Hepatic stellate cell (primary cell): ENCODE results near the gene REV3L.
A peak's percentile ranks its signal among the peaks of the same experiment; 100 is the strongest.
"Not testable (repeated sequence)": the region's sequence is repeated elsewhere in the genome, so short reads cannot be mapped to it uniquely, and the experiment has no call there.

Experiments used
- DNase-seq: peaks from one replicate; pipeline ENCODE4 v3.0.0; 2011; ENCODE audit warnings: low spot score

REV3L gene

DNA sequence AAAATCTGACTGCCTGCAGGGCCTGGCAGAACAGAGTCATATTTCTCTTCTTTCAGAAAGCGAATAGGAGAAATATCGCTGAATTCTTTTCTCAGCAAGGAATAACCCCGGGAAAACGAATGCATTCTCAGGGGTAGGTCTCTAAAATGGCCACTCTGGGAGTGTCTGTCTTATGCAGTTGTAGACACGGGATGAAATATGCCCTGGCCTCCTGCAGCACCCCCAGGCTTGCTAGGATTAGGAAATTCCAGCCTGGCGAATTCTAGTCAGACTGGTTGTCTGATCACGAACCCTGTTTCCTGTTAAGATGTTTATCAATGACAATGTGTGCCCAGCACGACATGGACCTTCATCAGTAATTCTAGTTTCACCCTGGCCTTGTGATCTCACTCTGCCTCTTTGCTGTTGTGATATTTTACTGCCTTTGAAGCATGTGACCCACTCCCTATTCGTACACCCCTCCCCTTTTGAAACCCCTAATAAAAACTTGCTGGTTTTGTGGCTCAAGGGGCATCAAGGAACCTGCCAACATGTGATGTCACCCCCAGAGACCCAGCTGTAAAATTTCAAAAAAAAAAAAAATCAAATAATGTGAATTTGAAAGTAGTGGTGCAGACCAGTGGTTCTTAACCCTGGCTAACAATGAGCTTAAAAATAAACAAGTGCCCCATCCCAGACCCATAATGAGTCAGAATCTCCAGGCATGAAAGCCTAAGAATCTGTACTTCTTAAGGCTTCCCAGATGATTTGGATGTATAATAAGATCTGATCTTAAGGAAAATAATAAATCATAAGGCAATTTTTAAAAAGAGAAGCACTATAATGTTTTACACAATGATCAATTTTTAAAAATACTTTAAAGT is 181.8 kb downstream of the REV3L start:
- peak; percentile 7 for DNase-seq

DNA sequence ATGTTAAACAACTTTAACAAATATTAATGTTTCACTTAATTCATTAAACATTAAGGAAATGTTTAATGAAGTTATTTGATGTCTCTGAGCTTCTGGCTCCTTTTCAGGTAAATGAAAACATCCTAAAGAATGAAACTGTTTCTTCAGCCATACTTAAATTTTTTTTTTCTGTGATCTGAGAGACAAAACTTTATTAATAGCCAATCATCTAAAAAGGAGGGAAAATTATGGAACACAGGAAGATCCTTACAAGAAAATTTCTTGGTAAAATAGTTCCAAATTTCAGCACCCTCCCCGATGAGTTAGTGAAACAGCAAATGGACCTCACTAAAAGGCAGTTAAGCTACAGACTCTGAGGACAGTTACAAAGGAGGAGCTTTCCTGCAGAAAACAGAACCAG is 185.2 kb downstream of the REV3L start:
- DNase-seq = no peak

- DNase-seq = no peak
These were observed 188.5 kb downstream of the REV3L start for GRCh38 chr6:111294374-111294967.

DNA sequence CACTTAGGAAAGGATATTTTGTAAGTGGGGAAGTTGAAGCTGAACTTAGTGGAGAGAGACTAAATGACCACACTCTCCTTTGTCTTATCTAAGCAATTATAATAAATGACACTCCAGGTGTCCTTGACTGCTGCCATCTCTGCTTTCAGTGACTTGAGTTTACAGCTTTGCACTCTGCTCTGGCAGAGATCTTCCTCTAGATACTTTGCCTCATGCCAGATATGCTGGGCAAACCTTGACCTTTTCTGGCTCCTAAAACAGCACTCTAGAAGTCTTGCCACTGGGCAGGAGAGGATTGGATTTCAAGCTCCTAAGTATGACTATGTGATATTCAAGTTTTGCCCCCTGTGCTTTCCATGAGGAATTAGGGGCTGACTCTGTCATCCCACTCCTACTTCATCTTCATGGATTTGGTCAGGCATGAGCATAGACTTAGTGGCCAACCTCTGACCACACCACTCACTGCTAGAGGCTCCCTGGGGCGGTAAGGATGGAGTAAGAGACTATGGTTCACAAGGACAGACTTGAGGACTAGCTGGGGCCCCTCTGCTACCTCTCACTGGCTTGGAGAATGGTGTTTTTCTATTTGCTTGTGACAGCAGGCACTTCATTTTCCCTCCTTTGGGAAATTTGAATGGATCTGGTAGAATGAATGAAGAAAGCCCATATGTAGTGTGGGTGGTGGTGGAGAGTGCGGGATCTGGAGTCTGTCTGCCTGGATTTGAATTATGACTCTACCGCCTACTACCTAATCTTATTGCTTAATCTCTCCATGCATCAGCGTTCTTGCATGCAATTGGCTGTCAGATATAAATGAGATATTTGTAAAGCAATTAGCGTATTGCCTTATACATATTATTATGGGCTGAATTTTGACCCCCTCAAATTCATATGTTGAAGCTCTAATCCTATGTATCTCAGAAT is 191.4 kb downstream of the REV3L start:
- DNase-seq = no peak

DNA sequence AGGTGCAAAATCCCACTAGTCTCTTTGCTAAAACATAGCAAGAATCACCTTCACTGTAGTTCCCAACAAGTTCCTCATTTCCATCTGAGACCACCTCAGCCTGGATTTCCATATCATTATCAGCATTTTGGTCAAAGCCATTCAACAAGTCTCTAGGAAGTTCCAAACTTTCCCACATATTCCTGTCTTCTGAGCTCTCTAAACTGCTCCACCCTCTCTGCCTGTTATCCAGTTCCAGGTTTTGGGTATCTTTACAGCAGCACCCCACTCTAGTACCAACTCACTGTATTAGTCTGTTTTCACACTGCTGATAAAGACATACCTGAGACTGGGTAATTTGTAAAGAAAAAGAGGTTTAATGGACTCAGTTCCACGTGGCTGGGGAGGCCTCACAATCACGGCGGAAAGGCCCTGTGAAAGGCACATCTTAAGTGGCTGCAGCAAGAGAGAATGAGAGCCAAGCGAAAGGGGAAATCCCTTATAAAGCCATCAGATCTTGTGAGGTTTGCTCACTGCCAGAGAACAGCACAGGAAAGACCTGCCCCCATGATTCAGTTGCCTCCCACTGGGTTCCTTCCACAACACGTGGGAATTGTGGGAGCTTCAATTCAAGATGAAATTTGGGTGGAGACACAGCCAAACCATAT is 192.2 kb downstream of the REV3L start:
- not testable (repeated sequence) for DNase-seq

DNA sequence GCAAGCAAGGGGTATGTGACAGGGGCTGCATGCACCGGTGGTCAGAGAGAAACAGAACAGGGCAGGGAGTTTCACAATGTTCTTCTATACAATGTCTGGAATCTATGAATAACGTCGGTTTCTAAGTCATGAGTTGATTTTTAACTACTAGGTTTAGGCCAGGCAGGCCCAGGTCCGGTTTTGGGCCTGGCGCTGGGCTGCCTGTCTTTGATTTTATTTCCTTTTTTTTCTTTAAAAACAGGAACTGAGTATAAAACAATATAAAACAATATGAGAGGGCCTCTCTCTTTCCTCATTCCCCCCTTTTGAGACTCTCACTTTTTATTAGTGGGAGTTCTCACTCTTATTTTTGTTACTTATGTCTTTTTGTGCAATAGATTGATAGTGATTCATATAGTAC is 198.7 kb downstream of the REV3L start:
- DNase-seq = not testable (repeated sequence)

- DNase-seq = no peak
These were observed 199.3 kb downstream of the REV3L start for GRCh38 chr6:111283707-111284106.

DNA sequence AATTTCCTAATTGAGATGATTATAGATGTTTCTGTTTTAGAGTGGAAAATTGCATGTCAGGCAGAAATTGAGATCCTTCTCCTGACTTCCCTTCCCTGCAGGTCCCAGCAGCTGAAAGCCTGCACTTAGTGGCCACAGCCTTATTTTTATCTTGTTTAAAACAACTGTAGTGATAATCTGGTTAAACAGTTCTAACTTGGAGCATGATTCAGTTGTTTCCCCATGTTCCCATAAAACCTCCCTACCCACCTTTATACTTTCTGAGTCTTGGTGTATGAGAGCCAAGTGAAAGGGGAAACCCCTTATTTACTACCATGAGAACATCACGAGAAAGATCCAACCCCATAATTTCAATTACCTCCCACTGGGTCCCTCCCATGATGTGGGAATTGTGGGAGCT is 200.5 kb downstream of the REV3L start:
- no peak for DNase-seq

- no peak for DNase-seq
These were observed 202.5 kb downstream of the REV3L start for GRCh38 chr6:111280445-111280955.

DNA sequence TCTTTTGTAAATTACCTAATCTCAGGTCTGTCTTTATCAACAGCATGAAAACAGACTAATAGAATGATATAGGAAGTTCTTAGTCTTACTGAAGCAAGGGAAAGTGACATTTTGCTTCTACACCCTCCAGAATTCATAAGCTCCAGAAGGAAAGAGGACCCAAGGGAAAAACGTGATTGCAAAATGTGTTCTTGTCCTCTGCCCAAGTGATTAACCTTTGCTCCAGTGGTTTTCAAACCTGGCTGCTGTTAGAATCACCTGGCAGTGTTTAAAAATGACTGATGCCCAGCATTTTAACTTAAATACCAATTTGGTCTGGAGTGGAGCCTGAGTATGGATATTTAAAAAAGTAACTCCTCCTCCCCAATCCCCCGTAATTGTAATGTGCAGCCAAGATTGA is 204.3 kb downstream of the REV3L start:
- DNase-seq = no peak

- no peak for DNase-seq
These were observed 205.2 kb downstream of the REV3L start for GRCh38 chr6:111277819-111278218.

- no peak for DNase-seq
These were observed 206.3 kb downstream of the REV3L start for GRCh38 chr6:111276736-111277135.

- DNase-seq = no peak
These were observed 206.7 kb downstream of the REV3L start for GRCh38 chr6:111276335-111276734.

DNA sequence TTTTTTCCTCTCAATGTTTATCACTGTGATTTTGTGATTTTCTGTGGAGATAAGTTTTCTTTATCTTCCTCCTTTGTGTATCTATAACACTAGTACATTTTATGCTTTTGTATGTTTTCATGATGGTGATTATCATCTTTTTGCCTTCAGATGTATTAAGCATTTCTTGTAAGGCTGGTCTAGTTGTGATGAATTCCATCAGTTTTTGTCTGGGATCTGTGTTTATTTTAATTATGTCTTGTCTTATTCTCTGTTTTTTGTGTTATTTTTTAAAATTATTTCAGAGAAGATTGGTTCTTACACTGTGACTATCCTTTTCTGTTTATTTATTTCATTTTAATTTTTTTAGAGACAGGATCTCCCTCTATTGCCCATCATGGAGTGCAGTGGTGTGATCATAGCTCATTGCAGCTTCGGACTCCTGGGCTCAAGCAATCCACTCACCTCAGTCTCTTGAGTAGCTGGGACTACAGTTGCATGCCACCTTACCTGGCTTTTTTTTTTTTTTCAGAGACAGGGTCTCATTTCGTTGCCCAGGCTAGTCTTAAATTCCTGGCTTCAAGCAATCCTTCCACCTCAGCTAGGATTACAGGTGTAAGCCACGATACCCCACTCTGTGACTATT is 208.3 kb downstream of the REV3L start:
- no peak for DNase-seq

DNA sequence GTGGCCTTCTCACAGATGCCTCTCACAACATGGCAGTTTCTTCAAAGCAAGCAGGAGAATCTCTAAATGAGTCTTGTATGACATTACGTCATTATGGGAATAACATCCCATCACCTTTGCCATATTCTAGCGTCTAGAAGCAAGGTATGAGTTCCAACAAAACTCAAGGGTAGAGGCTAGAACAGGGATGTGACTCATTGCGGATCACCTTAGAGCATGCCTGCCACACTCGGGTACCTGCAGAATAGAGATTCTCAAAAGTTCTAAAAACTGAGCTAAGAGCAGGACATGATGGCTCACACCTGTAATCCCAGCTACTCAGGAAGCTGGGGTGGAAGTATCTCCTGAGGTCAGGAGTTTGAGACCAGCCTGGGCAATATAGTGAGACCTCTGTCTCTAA is 212.9 kb downstream of the REV3L start:
- no peak for DNase-seq

DNA sequence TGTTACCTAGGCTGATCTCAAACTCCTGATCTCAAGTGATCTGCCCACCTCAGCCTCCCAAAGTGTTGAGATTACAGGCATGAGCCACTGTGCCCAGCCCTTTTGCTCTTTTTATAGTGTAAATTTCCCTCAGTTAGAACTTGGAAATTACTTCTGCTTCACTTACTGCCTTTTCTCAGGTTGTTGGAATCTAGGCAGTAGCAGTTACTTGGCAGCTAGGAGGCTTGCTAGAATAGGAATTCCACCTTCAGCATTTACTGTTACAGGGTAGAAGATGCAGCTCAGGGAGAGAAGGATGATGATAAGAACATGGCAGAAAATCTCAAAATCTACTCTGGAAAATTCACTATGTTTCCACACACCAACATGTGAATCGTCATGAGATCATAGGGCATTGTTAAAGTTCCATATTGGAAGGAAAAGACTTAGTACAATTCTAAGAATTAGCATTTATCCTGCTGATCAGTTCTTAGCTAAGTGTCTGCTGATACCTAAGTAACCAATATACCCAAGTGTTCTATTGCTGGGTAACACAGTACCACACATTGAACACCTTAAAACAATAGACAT is 213.5 kb downstream of the REV3L start:
- no peak for DNase-seq

GRCh38 chr6:111267764-111268333 is 215.2 kb downstream of the REV3L start:
- DNase-seq = no peak

- DNase-seq = no peak
These were observed 216.7 kb downstream of the REV3L start for GRCh38 chr6:111266276-111266675.

DNA sequence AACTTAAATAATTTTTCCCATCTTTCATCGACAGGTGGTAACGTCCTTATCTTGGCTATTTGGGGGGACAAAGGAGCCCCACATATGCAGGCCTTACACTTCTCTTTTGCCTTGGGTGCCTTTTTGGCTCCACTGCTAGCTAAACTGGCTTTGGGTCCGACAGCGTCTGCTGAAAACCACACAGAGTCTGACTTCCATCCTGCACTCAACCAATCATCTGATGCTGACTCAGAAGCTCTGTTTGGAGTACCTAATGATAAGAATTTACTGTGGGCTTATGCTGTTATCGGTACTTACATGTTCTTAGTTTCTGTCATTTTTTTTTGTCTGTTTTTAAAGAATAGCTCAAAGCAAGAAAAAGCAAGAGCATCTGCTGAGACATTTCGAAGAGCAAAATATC is 217.2 kb downstream of the REV3L start:
- DNase-seq = no peak

DNA sequence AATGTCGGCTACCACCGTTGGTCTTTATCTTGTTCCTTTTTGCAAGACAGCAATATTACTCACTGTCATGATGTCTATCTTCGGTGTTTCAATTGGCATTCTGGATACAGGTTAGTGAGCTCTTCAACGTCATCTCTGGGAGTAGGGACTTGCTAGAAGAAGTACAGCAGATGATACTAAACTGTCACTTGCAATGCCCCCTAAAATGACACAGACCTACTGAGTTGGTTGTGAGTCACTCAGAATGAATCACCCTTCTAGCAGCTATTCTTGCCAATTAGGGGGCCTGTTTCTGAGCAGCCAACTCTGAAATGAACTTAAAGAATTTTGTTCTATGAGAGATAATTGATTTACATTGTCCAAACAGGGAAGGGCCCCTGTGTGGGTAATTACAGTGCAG is 219.2 kb downstream of the REV3L start:
- peak; percentile 87 for DNase-seq
